ENCODE measurements around the gene SMIM12.

Gene SMIM12

GRCh38 chr1:34889705-34890104, 30.2 kb upstream of the SMIM12 start:
- no peak overlapping the region for H3K4me3 ChIP-seq (ENCODE audit: control insufficient read depth in 1 of 7, extremely low read depth in 1 of 7, insufficient read depth in 4 of 7, low read depth in 2 of 7, low read length in 6 of 7)
- H3K27ac ChIP-seq (ENCODE audit: insufficient read depth in 1 of 2, low read depth in 1 of 2, low read length in 2 of 2, poor library complexity in 1 of 2, severe bottlenecking in 2 of 2) = no peak overlapping the region
- DNase-seq = no peak
- H3K4me1 ChIP-seq (ENCODE audit: control extremely low read depth in 1 of 4, control insufficient read depth in 4 of 4, insufficient read depth in 4 of 4, low read length in 3 of 4) = peaks cover 0 to 13% (median 8%) of the 10 kb centered on the region in 4 experiments
- 81% methylated on average over 3 of the region's 4 CpGs for WGBS (ENCODE audit: insufficient coverage)
- H3K36me3 ChIP-seq (ENCODE audit: control insufficient read depth in 4 of 4, insufficient read depth in 4 of 4, low read length in 3 of 4) = no peaks in the 10 kb centered on the region
- CTCF ChIA-PET = no interaction called here
- H3K27me3 ChIP-seq (replicated peaks in 2 of 5; ENCODE audit: control insufficient read depth in 4 of 5, insufficient read depth in 5 of 5, low read length in 4 of 5) = peaks cover 8 to 35% (median 21%) of the 10 kb centered on the region in 5 experiments
- peaks cover 0 to 18% (median 6%) of the 10 kb centered on the region in 5 experiments for H3K9me3 ChIP-seq (ENCODE audit: control extremely low read depth in 1 of 5, control insufficient read depth in 4 of 5, insufficient read depth in 2 of 5, low read depth in 1 of 5, low read length in 4 of 5)
- POLR2A ChIA-PET = no interaction called here

GRCh38 chr1:34887593-34887992, 28.0 kb upstream of the SMIM12 start:
- Histone ChIP-seq H3K36me3 (ENCODE audit: control insufficient read depth in 4 of 4, insufficient read depth in 4 of 4, low read length in 3 of 4) (no peaks in the 10 kb centered on the region), H3K27me3 (replicated peaks in 2 of 5; ENCODE audit: control insufficient read depth in 4 of 5, insufficient read depth in 5 of 5, low read length in 4 of 5) (peaks cover 13 to 55% (median 31%) of the 10 kb centered on the region in 5 experiments), H3K27ac (ENCODE audit: insufficient read depth in 1 of 2, low read depth in 1 of 2, low read length in 2 of 2, poor library complexity in 1 of 2, severe bottlenecking in 2 of 2) (no peak overlapping the region), H3K4me1 (ENCODE audit: control extremely low read depth in 1 of 4, control insufficient read depth in 4 of 4, insufficient read depth in 4 of 4, low read length in 3 of 4) (peaks cover 0 to 13% (median 8%) of the 10 kb centered on the region in 4 experiments), H3K4me3 (ENCODE audit: control insufficient read depth in 1 of 7, extremely low read depth in 1 of 7, insufficient read depth in 4 of 7, low read depth in 2 of 7, low read length in 6 of 7) (no peak overlapping the region), H3K9me3 (ENCODE audit: control extremely low read depth in 1 of 5, control insufficient read depth in 4 of 5, insufficient read depth in 2 of 5, low read depth in 1 of 5, low read length in 4 of 5) (peaks cover 0 to 8% (median 4%) of the 10 kb centered on the region in 5 experiments)
- CTCF ChIA-PET = interaction anchor here (1.0 to 1.1 kb wide), 2 partner anchors 30 to 101 kb away, joined by 3 to 4 read pairs; no protein-coding TSS in a partner anchor
- no peak for DNase-seq
- WGBS (ENCODE audit: insufficient coverage) = 100% methylated on average over 4 of the region's 4 CpGs
- POLR2A ChIA-PET = interaction anchor here (1.1 kb wide), 1 partner anchor 21 kb away, joined by 3 read pairs; no protein-coding TSS in a partner anchor

GRCh38 chr1:34885405-34886247, 26.1 kb upstream of the SMIM12 start:
- CTCF ChIA-PET = interaction anchor here (1.6 to 3.1 kb wide), 2 partner anchors 19 to 23 kb away, joined by 3 to 13 read pairs; no protein-coding TSS in a partner anchor
- peaks cover 13 to 63% (median 31%) of the 10 kb centered on the region in 5 experiments for H3K27me3 ChIP-seq (replicated peaks in 2 of 5; ENCODE audit: control insufficient read depth in 4 of 5, insufficient read depth in 5 of 5, low read length in 4 of 5)
- H3K4me3 ChIP-seq (ENCODE audit: control insufficient read depth in 1 of 7, extremely low read depth in 1 of 7, insufficient read depth in 4 of 7, low read depth in 2 of 7, low read length in 6 of 7) = peak overlapping the region in 5 of 7 experiments; percentile 13 to 68 (median 62)
- peaks cover 0 to 13% (median 8%) of the 10 kb centered on the region in 4 experiments for H3K4me1 ChIP-seq (ENCODE audit: control extremely low read depth in 1 of 4, control insufficient read depth in 4 of 4, insufficient read depth in 4 of 4, low read length in 3 of 4)
- POLR2A ChIA-PET = no interaction called here
- no peak overlapping the region for H3K27ac ChIP-seq (ENCODE audit: insufficient read depth in 1 of 2, low read depth in 1 of 2, low read length in 2 of 2, poor library complexity in 1 of 2, severe bottlenecking in 2 of 2)
- H3K36me3 ChIP-seq (ENCODE audit: control insufficient read depth in 4 of 4, insufficient read depth in 4 of 4, low read length in 3 of 4) = no peaks in the 10 kb centered on the region
- peak in 2 of 3 donors; percentile 40 to 49 for DNase-seq
- peaks cover 0 to 5% (median 3%) of the 10 kb centered on the region in 5 experiments for H3K9me3 ChIP-seq (ENCODE audit: control extremely low read depth in 1 of 5, control insufficient read depth in 4 of 5, insufficient read depth in 2 of 5, low read depth in 1 of 5, low read length in 4 of 5)
- 3% methylated on average over 62 of the region's 80 CpGs for WGBS (ENCODE audit: insufficient coverage)

GRCh38 chr1:34884961-34885360, 25.4 kb upstream of the SMIM12 start:
- 38% methylated on average over 19 of the region's 19 CpGs for WGBS (ENCODE audit: insufficient coverage)
- H3K4me3 ChIP-seq (ENCODE audit: control insufficient read depth in 1 of 7, extremely low read depth in 1 of 7, insufficient read depth in 4 of 7, low read depth in 2 of 7, low read length in 6 of 7) = peak overlapping the region in 3 of 7 experiments; percentile 13 to 68 (median 62)
- peak in 1 of 3 donors; percentile 9 for DNase-seq
- ChIA-PET POLR2A (no interaction called here), CTCF (interaction anchor here (1.6 to 3.1 kb wide), 2 partner anchors 18 to 23 kb away, joined by 3 to 13 read pairs; no protein-coding TSS in a partner anchor)
- peaks cover 0 to 13% (median 8%) of the 10 kb centered on the region in 4 experiments for H3K4me1 ChIP-seq (ENCODE audit: control extremely low read depth in 1 of 4, control insufficient read depth in 4 of 4, insufficient read depth in 4 of 4, low read length in 3 of 4)
- peaks cover 0 to 5% (median 3%) of the 10 kb centered on the region in 5 experiments for H3K9me3 ChIP-seq (ENCODE audit: control extremely low read depth in 1 of 5, control insufficient read depth in 4 of 5, insufficient read depth in 2 of 5, low read depth in 1 of 5, low read length in 4 of 5)
- peaks cover 11 to 63% (median 29%) of the 10 kb centered on the region in 5 experiments for H3K27me3 ChIP-seq (replicated peaks in 2 of 5; ENCODE audit: control insufficient read depth in 4 of 5, insufficient read depth in 5 of 5, low read length in 4 of 5)
- no peak overlapping the region for H3K27ac ChIP-seq (ENCODE audit: insufficient read depth in 1 of 2, low read depth in 1 of 2, low read length in 2 of 2, poor library complexity in 1 of 2, severe bottlenecking in 2 of 2)
- no peaks in the 10 kb centered on the region for H3K36me3 ChIP-seq (ENCODE audit: control insufficient read depth in 4 of 4, insufficient read depth in 4 of 4, low read length in 3 of 4)

GRCh38 chr1:34884536-34884935, 25.0 kb upstream of the SMIM12 start:
- Histone ChIP-seq H3K4me1 (ENCODE audit: control extremely low read depth in 1 of 4, control insufficient read depth in 4 of 4, insufficient read depth in 4 of 4, low read length in 3 of 4) (peaks cover 0 to 13% (median 8%) of the 10 kb centered on the region in 4 experiments), H3K36me3 (ENCODE audit: control insufficient read depth in 4 of 4, insufficient read depth in 4 of 4, low read length in 3 of 4) (no peaks in the 10 kb centered on the region), H3K4me3 (ENCODE audit: control insufficient read depth in 1 of 7, extremely low read depth in 1 of 7, insufficient read depth in 4 of 7, low read depth in 2 of 7, low read length in 6 of 7) (peak overlapping the region in 1 of 7 experiments; percentile 68), H3K9me3 (ENCODE audit: control extremely low read depth in 1 of 5, control insufficient read depth in 4 of 5, insufficient read depth in 2 of 5, low read depth in 1 of 5, low read length in 4 of 5) (peaks cover 0 to 5% (median 3%) of the 10 kb centered on the region in 5 experiments), H3K27me3 (replicated peaks in 2 of 5; ENCODE audit: control insufficient read depth in 4 of 5, insufficient read depth in 5 of 5, low read length in 4 of 5) (peaks cover 11 to 63% (median 29%) of the 10 kb centered on the region in 5 experiments), H3K27ac (ENCODE audit: insufficient read depth in 1 of 2, low read depth in 1 of 2, low read length in 2 of 2, poor library complexity in 1 of 2, severe bottlenecking in 2 of 2) (no peak overlapping the region)
- POLR2A ChIA-PET = no interaction called here
- CTCF ChIA-PET = interaction anchor here (3.1 kb wide), 1 partner anchor 17 kb away, joined by 13 read pairs; no protein-coding TSS in a partner anchor
- 86% methylated on average over 3 of the region's 3 CpGs for WGBS (ENCODE audit: insufficient coverage)
- DNase-seq = no peak

GRCh38 chr1:34879230-34879629, 19.7 kb upstream of the SMIM12 start:
- 75% methylated on average over 4 of the region's 9 CpGs for WGBS (ENCODE audit: insufficient coverage)
- ChIA-PET CTCF (no interaction called here), POLR2A (no interaction called here)
- Histone ChIP-seq H3K36me3 (ENCODE audit: control insufficient read depth in 4 of 4, insufficient read depth in 4 of 4, low read length in 3 of 4) (no peaks in the 10 kb centered on the region), H3K4me1 (ENCODE audit: control extremely low read depth in 1 of 4, control insufficient read depth in 4 of 4, insufficient read depth in 4 of 4, low read length in 3 of 4) (no peaks in the 10 kb centered on the region), H3K9me3 (ENCODE audit: control extremely low read depth in 1 of 5, control insufficient read depth in 4 of 5, insufficient read depth in 2 of 5, low read depth in 1 of 5, low read length in 4 of 5) (peaks cover 0 to 5% (median 3%) of the 10 kb centered on the region in 5 experiments), H3K4me3 (ENCODE audit: control insufficient read depth in 1 of 7, extremely low read depth in 1 of 7, insufficient read depth in 4 of 7, low read depth in 2 of 7, low read length in 6 of 7) (no peak overlapping the region), H3K27me3 (replicated peaks in 2 of 5; ENCODE audit: control insufficient read depth in 4 of 5, insufficient read depth in 5 of 5, low read length in 4 of 5) (peaks cover 2 to 38% (median 14%) of the 10 kb centered on the region in 5 experiments), H3K27ac (ENCODE audit: insufficient read depth in 1 of 2, low read depth in 1 of 2, low read length in 2 of 2, poor library complexity in 1 of 2, severe bottlenecking in 2 of 2) (no peak overlapping the region)
- DNase-seq = no peak

- H3K27ac ChIP-seq (ENCODE audit: insufficient read depth in 1 of 2, low read depth in 1 of 2, low read length in 2 of 2, poor library complexity in 1 of 2, severe bottlenecking in 2 of 2) = no peak overlapping the region
- POLR2A ChIA-PET = no interaction called here
- CTCF ChIA-PET = no interaction called here
- DNase-seq = no peak
- WGBS (ENCODE audit: insufficient coverage) = 100% methylated on average over 5 of the region's 7 CpGs
- no peaks in the 10 kb centered on the region for H3K36me3 ChIP-seq (ENCODE audit: control insufficient read depth in 4 of 4, insufficient read depth in 4 of 4, low read length in 3 of 4)
- H3K4me1 ChIP-seq (ENCODE audit: control extremely low read depth in 1 of 4, control insufficient read depth in 4 of 4, insufficient read depth in 4 of 4, low read length in 3 of 4) = no peaks in the 10 kb centered on the region
- H3K9me3 ChIP-seq (ENCODE audit: control extremely low read depth in 1 of 5, control insufficient read depth in 4 of 5, insufficient read depth in 2 of 5, low read depth in 1 of 5, low read length in 4 of 5) = peaks cover 0 to 4% (median 3%) of the 10 kb centered on the region in 5 experiments
- H3K27me3 ChIP-seq (replicated peaks in 2 of 5; ENCODE audit: control insufficient read depth in 4 of 5, insufficient read depth in 5 of 5, low read length in 4 of 5) = peaks cover 0 to 39% (median 12%) of the 10 kb centered on the region in 5 experiments
- no peak overlapping the region for H3K4me3 ChIP-seq (ENCODE audit: control insufficient read depth in 1 of 7, extremely low read depth in 1 of 7, insufficient read depth in 4 of 7, low read depth in 2 of 7, low read length in 6 of 7)
These were observed 16.9 kb upstream of the SMIM12 start for GRCh38 chr1:34876406-34876805.

Data from common myeloid progenitor, CD34-positive (primary cell).